GM18499 (cell line): ENCODE measurements around the gene IL11.
A peak's percentile ranks its signal among the peaks of the same experiment; 100 is the strongest.
"Not testable (repeated sequence)": the region's sequence is repeated elsewhere in the genome, so short reads cannot be mapped to it uniquely, and the experiment has no call there.

Source experiments
- ATAC-seq: cut with Tn5 transposase; IDR thresholded peaks from one replicate; pipeline ENCODE4 v1.9.1; 2021; ENCODE audit warnings: moderate number of reproducible peaks; ENCODE audit not compliant: insufficient read depth, unreplicated experiment

IL11 gene

GRCh38 chr19:55370305-55370988 is at the start of gene IL11:
Gene IL11 (minus strand): TSS chr19:55370463. CDS start chr19:55370310, 153 bp downstream.
- ATAC-seq = no peak

- ATAC-seq = no peak
These were observed 49.5 kb upstream of the IL11 start for GRCh38 chr19:55419624-55420236.

GRCh38 chr19:55419103-55419502 is 48.8 kb upstream of the IL11 start:
- no peak for ATAC-seq

- ATAC-seq = no peak
These were observed 47.9 kb upstream of the IL11 start for GRCh38 chr19:55418185-55418584.

- no peak for ATAC-seq
These were observed 39.9 kb upstream of the IL11 start for GRCh38 chr19:55410168-55410567.

GRCh38 chr19:55409179-55409578 is 38.9 kb upstream of the IL11 start:
- ATAC-seq = not testable (repeated sequence)

- ATAC-seq = no peak
These were observed 38.2 kb upstream of the IL11 start for GRCh38 chr19:55408533-55408872.

- peak; percentile 69 for ATAC-seq
These were observed 37.7 kb upstream of the IL11 start for GRCh38 chr19:55407800-55408532.

- not testable (repeated sequence) for ATAC-seq
These were observed 37.2 kb upstream of the IL11 start, which contains the start of gene UBE2S for GRCh38 chr19:55407550-55407799. Gene UBE2S (minus strand): TSS chr19:55407788. CDS start chr19:55407589, 199 bp downstream.

GRCh38 chr19:55406826-55407549 is 36.7 kb upstream of the IL11 start:
- no peak for ATAC-seq

- no peak for ATAC-seq
These were observed 36.0 kb upstream of the IL11 start for GRCh38 chr19:55406091-55406825.

- ATAC-seq = no peak
These were observed 35.4 kb upstream of the IL11 start for GRCh38 chr19:55405638-55406037.

- no peak for ATAC-seq
These were observed 32.2 kb upstream of the IL11 start for GRCh38 chr19:55402509-55402908.

- not testable (repeated sequence) for ATAC-seq
These were observed 31.1 kb upstream of the IL11 start for GRCh38 chr19:55401390-55401789.

- no peak for ATAC-seq
These were observed 30.2 kb upstream of the IL11 start for GRCh38 chr19:55400281-55401087.

GRCh38 chr19:55398200-55398925 is 28.1 kb upstream of the IL11 start:
- ATAC-seq = no peak

- ATAC-seq = no peak
These were observed 22.8 kb upstream of the IL11 start for GRCh38 chr19:55392820-55393761.
